ENCODE results near the gene CTNNBL1.

The CTNNBL1 gene

GRCh38 chr20:37786043-37786442, 92.2 kb downstream of the CTNNBL1 start:
- no peak for DNase-seq

GRCh38 chr20:37789408-37789807, 95.6 kb downstream of the CTNNBL1 start:
- no peak for DNase-seq

GRCh38 chr20:37790900-37791299, 97.1 kb downstream of the CTNNBL1 start:
- no peak for DNase-seq

GRCh38 chr20:37796121-37796520, 102.3 kb downstream of the CTNNBL1 start:
- no peak for DNase-seq

GRCh38 chr20:37796733-37797132, 102.9 kb downstream of the CTNNBL1 start:
- no peak for DNase-seq

- no peak for DNase-seq
Observed at GRCh38 chr20:37797669-37798175, 103.9 kb downstream of the CTNNBL1 start.

GRCh38 chr20:37798312-37798711, 104.5 kb downstream of the CTNNBL1 start:
- DNase-seq: no peak

- DNase-seq: no peak
Observed at GRCh38 chr20:37800618-37801017, 106.8 kb downstream of the CTNNBL1 start.

GRCh38 chr20:37801921-37802320, 108.1 kb downstream of the CTNNBL1 start:
- no peak for DNase-seq

- DNase-seq: no peak
Observed at GRCh38 chr20:37803438-37804307, 109.8 kb downstream of the CTNNBL1 start.

- DNase-seq: no peak
Observed at GRCh38 chr20:37804584-37805566, 111.0 kb downstream of the CTNNBL1 start.

- DNase-seq: no peak
Observed at GRCh38 chr20:37807471-37808232, 113.8 kb downstream of the CTNNBL1 start.

- no peak for DNase-seq
Observed at GRCh38 chr20:37808233-37809070, 114.6 kb downstream of the CTNNBL1 start.

- DNase-seq: no peak
Observed at GRCh38 chr20:37810027-37810426, 116.2 kb downstream of the CTNNBL1 start.

- DNase-seq: no peak
Observed at GRCh38 chr20:37816003-37816402, 122.2 kb downstream of the CTNNBL1 start.

- no peak for DNase-seq
Observed at GRCh38 chr20:37816726-37817125, 122.9 kb downstream of the CTNNBL1 start.

- no peak for DNase-seq
Observed at GRCh38 chr20:37821696-37822095, 127.9 kb downstream of the CTNNBL1 start.

- DNase-seq: no peak
Observed at GRCh38 chr20:37822141-37822601, 128.3 kb downstream of the CTNNBL1 start.

- no peak for DNase-seq
Observed at GRCh38 chr20:37823296-37823980, 129.6 kb downstream of the CTNNBL1 start.

GRCh38 chr20:37827605-37828004, 133.8 kb downstream of the CTNNBL1 start:
- DNase-seq: no peak

GRCh38 chr20:37828684-37829083, 134.9 kb downstream of the CTNNBL1 start:
- DNase-seq: no peak
